Hypothalamus (tissue), 51 donors: ENCODE measurements around the gene OR4A47.
"Not testable (repeated sequence)": the region's sequence is repeated elsewhere in the genome, so short reads cannot be mapped to it uniquely, and the experiment has no call there.

Experiments
- DNase-seq, 51 donors: peaks; one replicate each; lab custom pipeline; 2025; lab: John Stamatoyannopoulos, UW

OR4A47 gene

GRCh38 chr11:48488493-48488892, at the start of gene OR4A47:
Gene OR4A47 (plus strand): TSS chr11:48488793. CDS start chr11:48488793, 0 bp downstream.
- DNase-seq: not testable (repeated sequence)

GRCh38 chr11:48455909-48456308, 32.7 kb upstream of the OR4A47 start:
- DNase-seq: not testable (repeated sequence)

GRCh38 chr11:48473966-48474365, 14.6 kb upstream of the OR4A47 start:
- DNase-seq: peak in 4 of 51 donors; percentile 1 to 7 (median 2)

GRCh38 chr11:48474703-48475102, 13.9 kb upstream of the OR4A47 start:
- not testable (repeated sequence) for DNase-seq

GRCh38 chr11:48506169-48506568, 17.6 kb downstream of the OR4A47 start:
- not testable (repeated sequence) for DNase-seq

- no peak for DNase-seq
Observed at GRCh38 chr11:48538991-48539390, 50.4 kb downstream of the OR4A47 start.
